DOHH2 (cell line): ENCODE results near the gene RMND5A.

ENCODE experiments used
- CTCF ChIP-seq: fragments of 200-600 bp; sonication (generic); IDR thresholded peaks from one replicate; pipeline ENCODE4 v1.5.1; 2014; ENCODE audit warnings: antibody characterized with exemption, mild to moderate bottlenecking, low read depth, low read length; ENCODE audit not compliant: poor library complexity, severe bottlenecking
- EZH2phosphoT487 ChIP-seq: fragments of 200-600 bp; sonication (generic); IDR thresholded peaks from 2 replicates; pipeline ENCODE4 v1.6.1; 2017; ENCODE audit warnings: borderline replicate concordance, mild to moderate bottlenecking, antibody characterized with exemption, low read length, moderate library complexity, mixed read lengths

- TF ChIP-seq EZH2phosphoT487: no peak
- TF ChIP-seq CTCF: no peak
Observed at GRCh38 chr2:86790134-86790675, 70.1 kb downstream of the RMND5A start.
